GM21528 (cell line): ENCODE results near the gene MATCAP1.

ENCODE experiments used
- ATAC-seq: cut with Tn5 transposase; IDR thresholded peaks from one replicate; pipeline ENCODE4 v1.9.1; 2021; ENCODE audit warnings: mild to moderate bottlenecking, moderate library complexity; ENCODE audit not compliant: unreplicated experiment, low FRiP score

MATCAP1 gene

GRCh38 chr16:67208154-67208896 is 24.6 kb upstream of the MATCAP1 start:
- ATAC-seq = no peak

DNA sequence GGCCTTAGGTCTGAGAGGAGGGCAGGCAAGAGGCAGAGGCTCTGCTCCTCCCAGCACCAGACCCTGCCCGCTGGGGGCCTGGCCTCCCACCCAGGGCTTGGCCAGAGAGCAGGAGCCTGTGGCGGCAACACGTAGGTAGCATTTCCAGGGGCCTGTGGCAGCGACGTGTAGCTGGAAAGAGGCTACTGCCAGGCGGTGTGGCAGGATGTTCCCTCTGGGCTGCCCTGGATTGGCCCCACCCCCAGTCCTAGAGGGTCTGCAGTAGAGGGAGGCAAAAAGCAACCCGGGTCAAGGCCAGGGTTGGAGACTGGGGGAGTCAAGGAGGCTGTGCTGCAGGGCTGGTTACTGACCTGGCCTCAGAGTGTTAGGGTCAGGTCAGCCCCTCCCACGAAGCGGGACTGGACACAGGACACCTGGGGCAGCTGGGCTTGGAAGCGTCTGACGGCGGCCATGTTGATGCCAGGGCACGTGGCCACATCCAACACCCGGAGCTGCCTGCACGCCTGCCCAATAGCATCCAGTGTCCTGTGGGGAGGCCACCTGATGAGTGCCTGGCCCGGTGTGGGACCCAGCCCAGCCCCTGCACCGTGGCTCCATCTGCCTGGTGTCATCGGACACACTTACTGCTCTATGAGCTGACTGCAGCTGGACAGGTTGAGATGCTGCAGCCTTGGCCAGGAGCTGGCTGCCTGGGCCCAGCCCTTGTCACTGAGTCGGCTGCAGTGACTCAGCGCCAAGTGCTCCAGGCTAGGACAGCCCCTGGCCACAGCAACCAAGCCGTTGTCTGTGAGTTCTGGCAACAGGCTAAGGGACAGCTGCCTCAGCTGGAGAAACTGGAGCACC is 23.7 kb upstream of the MATCAP1 start:
- no peak for ATAC-seq

GRCh38 chr16:67206838-67207248 is 23.1 kb upstream of the MATCAP1 start:
- ATAC-seq = no peak

- no peak for ATAC-seq
Measured at GRCh38 chr16:67206129-67206837, 22.5 kb upstream of the MATCAP1 start.

DNA sequence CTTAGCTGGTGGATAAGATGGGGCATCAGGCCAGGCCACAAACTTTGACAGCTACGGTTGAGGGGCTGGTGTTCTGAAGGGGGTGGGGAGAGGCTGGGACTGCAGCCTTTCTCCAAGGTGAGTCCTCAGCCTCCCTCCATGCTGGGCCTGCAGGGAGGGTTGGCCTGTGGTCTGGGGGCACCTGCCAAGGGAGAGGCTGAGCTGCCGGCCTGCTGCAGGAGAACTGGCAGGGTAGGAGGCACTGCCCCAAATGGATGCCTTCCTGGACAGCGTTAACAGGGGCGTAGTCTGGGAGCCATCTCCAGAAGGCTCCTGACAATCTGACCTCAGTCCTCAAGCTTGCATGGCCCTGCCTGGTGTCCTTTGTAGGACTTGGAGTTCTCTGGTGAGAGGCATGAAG is 20.3 kb upstream of the MATCAP1 start:
- ATAC-seq = no peak

GRCh38 chr16:67202956-67203493 is 19.3 kb upstream of the MATCAP1 start:
- no peak for ATAC-seq

DNA sequence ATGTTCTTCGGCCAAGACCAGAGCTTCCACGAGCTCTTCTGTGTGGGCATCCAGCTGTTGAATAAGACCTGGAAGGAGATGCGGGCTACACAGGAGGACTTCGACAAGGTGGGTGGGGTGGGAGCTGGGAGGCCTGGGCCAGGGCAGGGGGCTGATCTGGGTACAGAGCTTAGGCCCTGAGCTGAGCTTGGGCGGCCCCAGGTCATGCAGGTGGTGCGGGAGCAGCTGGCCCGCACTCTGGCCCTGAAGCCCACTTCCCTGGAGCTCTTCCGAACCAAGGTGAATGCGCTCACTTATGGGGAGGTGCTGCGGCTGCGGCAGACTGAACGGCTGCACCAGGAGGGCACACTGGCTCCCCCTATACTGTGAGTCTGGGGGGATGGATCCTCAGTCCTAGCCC is 18.7 kb upstream of the MATCAP1 start:
- no peak for ATAC-seq

GRCh38 chr16:67201411-67202345 is 17.9 kb upstream of the MATCAP1 start:
- no peak for ATAC-seq

DNA sequence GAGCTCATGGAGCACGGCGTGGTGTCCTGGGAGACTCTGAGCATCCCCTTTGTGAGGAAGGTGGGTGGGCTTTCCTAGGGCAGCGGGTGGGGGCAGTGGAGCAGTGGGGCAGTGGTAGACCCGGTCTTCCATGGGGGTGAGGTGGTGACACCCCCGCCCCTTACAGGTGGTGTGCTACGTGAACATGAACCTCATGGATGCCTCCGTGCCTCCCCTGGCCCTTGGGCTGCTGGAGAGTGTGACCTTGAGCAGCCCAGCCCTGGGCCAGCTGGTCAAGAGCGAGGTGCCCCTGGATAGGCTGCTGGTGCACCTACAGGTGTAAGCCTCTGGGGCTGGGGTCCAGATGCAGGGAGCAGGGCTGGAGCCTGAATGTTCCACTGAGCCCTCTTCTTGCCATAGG is 16.7 kb upstream of the MATCAP1 start:
- no peak for ATAC-seq

GRCh38 chr16:67199808-67200198 is 16.0 kb upstream of the MATCAP1 start:
- ATAC-seq = no peak

- ATAC-seq = no peak
Measured at GRCh38 chr16:67199011-67199807, 15.4 kb upstream of the MATCAP1 start, which contains the start of gene ELMO3. Gene ELMO3 (plus strand): TSS chr16:67199131. CDS start chr16:67199327, 196 bp downstream.

DNA sequence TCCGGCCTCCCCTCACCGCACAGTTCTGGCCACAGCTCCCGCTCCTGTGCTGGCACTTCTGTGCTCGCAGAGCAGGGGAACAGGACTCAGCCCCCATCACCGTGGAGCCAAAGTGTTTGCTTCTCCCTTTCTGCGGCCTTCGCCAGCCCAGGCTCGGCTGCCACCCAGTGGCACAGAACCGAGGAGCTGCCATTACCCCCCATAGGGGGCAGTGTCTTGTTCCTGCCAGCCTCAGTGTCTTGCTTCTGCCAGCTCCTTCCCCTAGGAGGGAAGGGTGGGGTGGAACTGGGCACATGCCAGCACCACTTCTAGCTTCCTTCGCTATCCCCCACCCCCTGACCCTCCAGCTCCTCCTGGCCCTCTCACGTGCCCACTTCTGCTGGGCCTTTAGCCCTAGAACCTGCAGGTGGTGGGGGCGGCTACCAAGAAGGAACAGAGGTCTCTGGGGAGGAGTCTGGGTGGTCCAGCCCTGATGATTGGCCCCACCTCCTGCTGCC is 14.5 kb upstream of the MATCAP1 start:
- no peak for ATAC-seq

- no peak for ATAC-seq
Measured at GRCh38 chr16:67197704-67198103, 13.9 kb upstream of the MATCAP1 start.

DNA sequence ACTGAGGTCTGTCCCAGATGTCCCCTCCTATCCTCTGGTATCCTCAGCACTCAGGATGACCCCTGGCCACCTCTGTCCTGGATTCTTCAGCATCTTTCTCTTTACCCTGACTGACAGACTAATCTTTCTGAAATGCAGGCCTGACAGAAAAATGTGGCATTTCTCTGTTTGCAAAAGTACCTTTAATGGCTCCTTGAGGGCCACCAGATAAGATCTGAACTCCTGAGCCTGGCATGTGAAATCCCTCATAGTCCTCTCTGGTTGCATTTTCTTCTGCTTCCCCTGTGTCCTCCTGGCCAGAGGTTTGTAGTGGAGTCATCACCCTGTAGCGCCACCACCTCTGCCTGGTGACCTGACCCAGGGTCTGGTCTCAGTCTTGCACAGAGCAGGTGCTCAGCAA is 13.1 kb upstream of the MATCAP1 start:
- ATAC-seq = no peak

DNA sequence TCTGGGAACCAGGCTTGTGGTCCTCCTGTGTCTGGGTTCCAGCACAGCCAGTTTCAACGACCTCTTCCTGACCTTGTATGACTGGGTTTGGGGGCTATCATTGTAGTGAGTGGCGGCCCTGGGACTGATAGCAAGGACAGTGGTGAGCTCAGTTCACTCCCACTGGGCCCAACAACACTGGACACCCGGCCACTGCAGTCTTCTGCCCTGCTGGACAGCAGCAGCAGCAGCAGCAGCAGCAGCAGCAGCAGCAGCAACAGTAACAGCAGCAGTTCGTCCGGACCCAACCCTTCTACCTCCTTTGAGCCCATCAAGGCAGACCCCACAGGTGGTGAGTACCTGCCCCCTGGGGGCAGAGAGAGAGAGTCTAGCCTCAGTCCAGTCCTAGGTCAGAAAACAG is 11.9 kb upstream of the MATCAP1 start:
- ATAC-seq = no peak

DNA sequence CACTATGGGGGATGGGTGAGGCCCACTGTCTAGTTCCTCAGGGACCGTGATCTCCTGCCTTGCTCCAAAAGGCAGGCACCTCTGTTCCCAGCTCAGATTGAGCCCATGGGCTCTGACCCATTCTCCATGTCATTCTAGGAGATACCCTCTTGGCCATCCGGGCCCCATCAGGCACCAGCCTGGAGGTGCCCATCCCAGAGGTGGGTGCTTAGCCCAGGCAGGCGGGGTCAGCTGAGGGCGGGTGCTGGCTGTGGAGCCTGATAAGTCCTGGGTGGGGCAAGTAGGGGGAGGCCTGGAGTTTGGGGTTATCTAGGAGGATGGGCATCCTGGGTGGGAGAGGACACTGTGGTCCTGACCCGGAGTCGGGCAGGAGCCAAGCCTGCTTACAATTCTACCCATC is 10.5 kb upstream of the MATCAP1 start:
- ATAC-seq = no peak

GRCh38 chr16:67193536-67193935 is 9.8 kb upstream of the MATCAP1 start:
- ATAC-seq = no peak

- ATAC-seq = no peak
Measured at GRCh38 chr16:67192781-67193361, 9.1 kb upstream of the MATCAP1 start.
